ENCODE measurements around the gene ERBB4. TPM values are rescaled to one million over a fixed set of nuclear protein-coding genes. Genes with fewer than 3 reads are reported as not detected.

The ERBB4 gene
- total RNA-seq, 6 donors from 2014 or later, result 3.3 to 24.2 (median 11.7) TPM

GRCh38 chr2:211417544-211417943 is 1121.1 kb downstream of the ERBB4 start:
- no peaks in the 10 kb centered on the region for H3K4me1 ChIP-seq
- no peaks in the 10 kb centered on the region for H3K27me3 ChIP-seq
- TF ChIP-seq, protein P1, sequence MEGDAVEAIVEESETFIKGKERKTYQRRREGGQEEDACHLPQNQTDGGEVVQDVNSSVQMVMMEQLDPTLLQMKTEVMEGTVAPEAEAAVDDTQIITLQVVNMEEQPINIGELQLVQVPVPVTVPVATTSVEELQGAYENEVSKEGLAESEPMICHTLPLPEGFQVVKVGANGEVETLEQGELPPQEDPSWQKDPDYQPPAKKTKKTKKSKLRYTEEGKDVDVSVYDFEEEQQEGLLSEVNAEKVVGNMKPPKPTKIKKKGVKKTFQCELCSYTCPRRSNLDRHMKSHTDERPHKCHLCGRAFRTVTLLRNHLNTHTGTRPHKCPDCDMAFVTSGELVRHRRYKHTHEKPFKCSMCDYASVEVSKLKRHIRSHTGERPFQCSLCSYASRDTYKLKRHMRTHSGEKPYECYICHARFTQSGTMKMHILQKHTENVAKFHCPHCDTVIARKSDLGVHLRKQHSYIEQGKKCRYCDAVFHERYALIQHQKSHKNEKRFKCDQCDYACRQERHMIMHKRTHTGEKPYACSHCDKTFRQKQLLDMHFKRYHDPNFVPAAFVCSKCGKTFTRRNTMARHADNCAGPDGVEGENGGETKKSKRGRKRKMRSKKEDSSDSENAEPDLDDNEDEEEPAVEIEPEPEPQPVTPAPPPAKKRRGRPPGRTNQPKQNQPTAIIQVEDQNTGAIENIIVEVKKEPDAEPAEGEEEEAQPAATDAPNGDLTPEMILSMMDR (IDR thresholded peaks at IDR 0.05), result no peak
- TF ChIP-seq EP300 (IDR thresholded peaks at IDR 0.05), result no peak
- TF ChIP-seq POLR2AphosphoS5 (IDR thresholded peaks at IDR 0.05), result no peak
- TF ChIP-seq POLR2A (IDR thresholded peaks at IDR 0.05), result no peak
- DNase-seq, result no peak
- peaks cover 0 to 3% (median 0%) of the 10 kb centered on the region in 4 donors for H3K9me3 ChIP-seq
- H3K36me3 ChIP-seq, result no peaks in the 10 kb centered on the region
- no peak overlapping the region for H3K4me3 ChIP-seq
- ATAC-seq (ENCODE audit: low FRiP score in 2 of 2), result no peak
- no peak overlapping the region for H3K27ac ChIP-seq

GRCh38 chr2:211416373-211416772 is 1122.2 kb downstream of the ERBB4 start:
- TF ChIP-seq EP300 (IDR thresholded peaks at IDR 0.05) (no peak), POLR2AphosphoS5 (IDR thresholded peaks at IDR 0.05) (no peak), POLR2A (IDR thresholded peaks at IDR 0.05) (no peak)
- TF ChIP-seq, protein P1 (IDR thresholded peaks at IDR 0.05), result no peak
- ATAC-seq (ENCODE audit: low FRiP score in 2 of 2) (no peak), DNase-seq (no peak)
- WGBS, 2 donors, result 66 to 77% methylated on average over 2 of the region's 2 CpGs
- H3K4me3 ChIP-seq, result no peak overlapping the region
- H3K27me3 ChIP-seq, result no peaks in the 10 kb centered on the region
- no peaks in the 10 kb centered on the region for H3K4me1 ChIP-seq
- no peak overlapping the region for H3K27ac ChIP-seq
- no peaks in the 10 kb centered on the region for H3K36me3 ChIP-seq
- peaks cover 0 to 3% (median 0%) of the 10 kb centered on the region in 4 donors for H3K9me3 ChIP-seq

GRCh38 chr2:211413746-211414145 is 1124.9 kb downstream of the ERBB4 start:
- H3K27me3 ChIP-seq, result no peaks in the 10 kb centered on the region
- ATAC-seq (ENCODE audit: low FRiP score in 2 of 2) (no peak), DNase-seq (no peak)
- no peak overlapping the region for H3K4me3 ChIP-seq
- no peaks in the 10 kb centered on the region for H3K4me1 ChIP-seq
- H3K9me3 ChIP-seq, result peaks cover 0 to 3% (median 0%) of the 10 kb centered on the region in 4 donors
- H3K36me3 ChIP-seq, result no peaks in the 10 kb centered on the region
- no peak for TF ChIP-seq POLR2AphosphoS5 (IDR thresholded peaks at IDR 0.05)
- TF ChIP-seq, protein P1 (IDR thresholded peaks at IDR 0.05), result no peak
- no peak for TF ChIP-seq POLR2A (IDR thresholded peaks at IDR 0.05)
- no peak for TF ChIP-seq EP300 (IDR thresholded peaks at IDR 0.05)
- H3K27ac ChIP-seq, result no peak overlapping the region
- 82 to 86% methylated on average over 7 of the region's 7 CpGs for WGBS, 2 donors

GRCh38 chr2:211408483-211408891 is 1130.1 kb downstream of the ERBB4 start:
- no peaks in the 10 kb centered on the region for H3K9me3 ChIP-seq
- ATAC-seq (ENCODE audit: low FRiP score in 2 of 2), result peak; percentile 36 to 87
- H3K4me3 ChIP-seq, result no peak overlapping the region
- H3K27me3 ChIP-seq, result no peaks in the 10 kb centered on the region
- no peak for DNase-seq
- TF ChIP-seq, protein P1 (IDR thresholded peaks at IDR 0.05), result no peak
- TF ChIP-seq EP300 (IDR thresholded peaks at IDR 0.05), result peak in 1 of 4 donors; percentile 36
- H3K4me1 ChIP-seq, result no peaks in the 10 kb centered on the region
- 24 to 28% methylated on average over 4 of the region's 4 CpGs for WGBS, 2 donors
- H3K27ac ChIP-seq, result no peak overlapping the region
- no peaks in the 10 kb centered on the region for H3K36me3 ChIP-seq

GRCh38 chr2:211407076-211407475 is 1131.5 kb downstream of the ERBB4 start:
- H3K36me3 ChIP-seq, result no peaks in the 10 kb centered on the region
- H3K4me1 ChIP-seq, result no peaks in the 10 kb centered on the region
- no peaks in the 10 kb centered on the region for H3K27me3 ChIP-seq
- DNase-seq (no peak), ATAC-seq (ENCODE audit: low FRiP score in 2 of 2) (no peak)
- H3K4me3 ChIP-seq, result no peak overlapping the region
- TF ChIP-seq POLR2A (IDR thresholded peaks at IDR 0.05) (no peak), POLR2AphosphoS5 (IDR thresholded peaks at IDR 0.05) (no peak), EP300 (IDR thresholded peaks at IDR 0.05) (no peak)
- TF ChIP-seq, protein P1 (IDR thresholded peaks at IDR 0.05), result no peak
- H3K27ac ChIP-seq, result no peak overlapping the region
- H3K9me3 ChIP-seq, result no peaks in the 10 kb centered on the region
- 77 to 78% methylated on average over 3 of the region's 3 CpGs for WGBS, 2 donors
